Bronchial epithelial cell (primary cell): ENCODE data around the gene GCNT4. TPM values are rescaled to one million over a fixed set of nuclear protein-coding genes. Genes with fewer than 3 reads are reported as not detected.

ENCODE experiments used
- DNase-seq: peaks from one replicate; pipeline ENCODE4 v3.0.0-alpha.2; 2010; ENCODE audit warnings: low read depth
- FAIRE-seq: peaks from 2 replicates; lab custom pipeline; 2011; peaks lifted over from hg19 to GRCh38; lab: Jason Lieb, UNC
- H3K27me3 ChIP-seq: 2 replicates; pipeline ENCODE4 v1.5.1; 2011; ENCODE audit warnings: low read length; ENCODE audit not compliant: control insufficient read depth, insufficient read depth
- H3K36me3 ChIP-seq: 2 replicates; pipeline ENCODE4 v1.5.1; 2011; ENCODE audit warnings: low read length; ENCODE audit not compliant: control insufficient read depth, insufficient read depth
- H3K4me3 ChIP-seq: 2 replicates; pipeline ENCODE4 v1.5.1; 2011; ENCODE audit warnings: mild to moderate bottlenecking, low read depth, low read length, control low read depth
- CTCF ChIP-seq: IDR thresholded peaks from 2 replicates; pipeline ENCODE4 v1.5.1; 2011; ENCODE audit warnings: mild to moderate bottlenecking, moderate library complexity, low read length, control low read depth, inconsistent platforms; ENCODE audit not compliant: insufficient read depth, severe bottlenecking
- total RNA-seq: library from RNA; depleted of rRNA; stranded (reverse); fragments of >200 nt; gene quantifications from 2 replicates; pipeline ENCODE4 v1.2.1, GENCODE V29; 2014

Gene GCNT4
- total RNA-seq, 1 donor from 2014 or later: 2.9 TPM

GRCh38 chr5:75034137-75034739 lies 18.1 kb downstream of the GCNT4 start:
- FAIRE-seq (no peak), DNase-seq (peak; percentile 59)
- Histone ChIP-seq H3K36me3 (no peaks in the 10 kb centered on the region), H3K4me3 (no peak overlapping the region), H3K27me3 (no peaks in the 10 kb centered on the region)
- TF ChIP-seq CTCF: no peak

GRCh38 chr5:75031366-75031765 lies 21.0 kb downstream of the GCNT4 start:
- Histone ChIP-seq H3K36me3 (no peaks in the 10 kb centered on the region), H3K27me3 (no peaks in the 10 kb centered on the region), H3K4me3 (no peak overlapping the region)
- FAIRE-seq (no peak), DNase-seq (no peak)
- no peak for TF ChIP-seq CTCF

DNA sequence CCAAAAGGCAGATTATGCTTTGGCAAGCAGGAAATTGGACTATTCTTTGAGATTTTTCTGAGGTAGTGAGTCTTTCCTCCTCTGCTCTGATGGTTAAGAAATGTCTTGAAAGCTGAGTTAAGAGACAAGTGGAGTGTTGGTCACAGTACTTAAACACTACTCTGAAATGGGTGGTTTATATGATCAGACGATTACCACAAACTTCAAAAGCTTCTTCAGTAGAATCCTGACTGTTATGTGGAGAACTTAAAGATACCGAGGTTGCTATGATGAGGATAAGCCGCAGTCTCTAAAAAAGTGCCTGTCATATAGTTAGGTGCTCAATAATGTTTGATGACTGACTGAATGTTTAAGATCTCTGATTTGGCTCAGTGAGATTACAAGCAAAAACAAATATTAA lies 24.3 kb downstream of the GCNT4 start:
- no peak for FAIRE-seq

GRCh38 chr5:75023368-75024159 lies 28.8 kb downstream of the GCNT4 start:
- DNase-seq (no peak), FAIRE-seq (peak; percentile 73)
- H3K36me3 ChIP-seq: no peaks in the 10 kb centered on the region
- no peak overlapping the region for H3K4me3 ChIP-seq
- no peak for TF ChIP-seq CTCF
- H3K27me3 ChIP-seq: no peaks in the 10 kb centered on the region

More for the DNA sequence above, 24.3 kb downstream of the GCNT4 start:
- TF ChIP-seq CTCF: no peak
- no peak overlapping the region for H3K4me3 ChIP-seq
- H3K36me3 ChIP-seq: no peaks in the 10 kb centered on the region
- no peak for DNase-seq
- no peaks in the 10 kb centered on the region for H3K27me3 ChIP-seq

GRCh38 chr5:75021800-75022199 lies 30.6 kb downstream of the GCNT4 start:
- no peak for FAIRE-seq
- TF ChIP-seq CTCF: no peak
- H3K27me3 ChIP-seq: no peaks in the 10 kb centered on the region
- no peaks in the 10 kb centered on the region for H3K36me3 ChIP-seq
- H3K4me3 ChIP-seq: no peak overlapping the region
- no peak for DNase-seq

DNA sequence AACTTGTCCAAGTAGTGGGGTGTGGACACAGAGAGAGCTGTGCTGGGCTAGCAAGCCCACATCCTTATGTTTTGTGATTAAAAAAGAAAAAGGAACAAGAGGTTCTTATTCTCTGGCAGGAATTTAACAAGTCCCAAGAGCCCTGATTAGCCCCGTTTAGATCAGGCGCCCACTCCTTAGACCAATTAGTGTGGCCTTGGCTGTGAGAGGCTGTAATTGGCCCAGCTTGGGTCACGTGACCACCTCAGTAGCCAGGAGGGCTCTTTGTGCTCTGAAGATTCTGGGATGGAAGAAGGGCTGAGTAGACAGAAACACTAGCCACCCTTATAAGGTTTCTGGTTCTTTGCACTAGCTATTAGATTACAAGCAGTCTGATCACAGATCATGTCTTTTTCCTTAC lies 31.1 kb downstream of the GCNT4 start:
- DNase-seq (no peak), FAIRE-seq (no peak)
- H3K27me3 ChIP-seq: no peaks in the 10 kb centered on the region
- no peaks in the 10 kb centered on the region for H3K36me3 ChIP-seq
- no peak for TF ChIP-seq CTCF
- no peak overlapping the region for H3K4me3 ChIP-seq
